Measurements from ENCODE around the gene FLAD1.

DNA sequence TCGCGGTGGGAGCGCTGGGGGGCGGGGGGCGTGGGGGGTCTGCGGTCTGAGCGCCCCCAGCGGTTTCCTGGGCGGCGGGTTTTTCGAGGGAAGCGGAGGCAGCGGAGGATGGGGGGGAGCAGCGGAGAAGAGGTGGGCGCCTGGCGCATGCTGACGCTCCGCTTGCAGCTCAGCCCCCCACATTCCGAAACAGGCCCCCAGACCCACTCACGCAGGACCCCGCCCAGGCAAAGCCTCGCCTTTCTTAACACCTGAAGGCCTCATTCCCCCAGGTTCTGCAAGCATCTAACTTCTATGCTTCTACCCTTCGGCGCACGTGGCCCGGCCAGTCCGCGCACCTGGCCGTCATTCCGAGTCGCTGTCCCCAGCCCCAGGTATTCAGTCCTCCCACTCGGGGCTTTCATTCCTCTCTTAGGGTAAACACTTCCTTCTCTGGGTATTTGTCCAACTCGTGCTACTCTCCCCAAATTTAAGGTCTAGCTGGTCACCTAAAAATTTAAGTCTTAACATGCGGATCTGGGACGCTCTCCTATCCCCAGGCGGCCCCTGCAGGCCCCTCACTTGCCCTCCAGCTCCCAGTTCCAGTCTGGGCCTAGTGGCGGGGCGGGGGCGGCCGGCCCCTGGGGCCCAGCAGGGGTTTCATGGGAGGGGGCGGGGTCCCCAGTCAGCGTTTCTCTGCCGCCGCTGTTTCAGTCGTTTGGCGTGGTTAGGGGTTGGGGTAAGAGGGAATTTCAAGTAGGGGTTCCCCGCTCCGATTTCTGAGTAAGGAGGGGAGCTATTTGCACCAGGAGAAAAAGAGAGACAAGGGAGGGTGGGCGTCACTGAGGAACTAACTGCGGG lies 16.6 kb downstream of the FLAD1 start:
- no peak for TF ChIP-seq POLR2A (IDR thresholded peaks at IDR 0.05; ENCODE audit: low read depth, low read length)
- TF ChIP-seq, protein P1, sequence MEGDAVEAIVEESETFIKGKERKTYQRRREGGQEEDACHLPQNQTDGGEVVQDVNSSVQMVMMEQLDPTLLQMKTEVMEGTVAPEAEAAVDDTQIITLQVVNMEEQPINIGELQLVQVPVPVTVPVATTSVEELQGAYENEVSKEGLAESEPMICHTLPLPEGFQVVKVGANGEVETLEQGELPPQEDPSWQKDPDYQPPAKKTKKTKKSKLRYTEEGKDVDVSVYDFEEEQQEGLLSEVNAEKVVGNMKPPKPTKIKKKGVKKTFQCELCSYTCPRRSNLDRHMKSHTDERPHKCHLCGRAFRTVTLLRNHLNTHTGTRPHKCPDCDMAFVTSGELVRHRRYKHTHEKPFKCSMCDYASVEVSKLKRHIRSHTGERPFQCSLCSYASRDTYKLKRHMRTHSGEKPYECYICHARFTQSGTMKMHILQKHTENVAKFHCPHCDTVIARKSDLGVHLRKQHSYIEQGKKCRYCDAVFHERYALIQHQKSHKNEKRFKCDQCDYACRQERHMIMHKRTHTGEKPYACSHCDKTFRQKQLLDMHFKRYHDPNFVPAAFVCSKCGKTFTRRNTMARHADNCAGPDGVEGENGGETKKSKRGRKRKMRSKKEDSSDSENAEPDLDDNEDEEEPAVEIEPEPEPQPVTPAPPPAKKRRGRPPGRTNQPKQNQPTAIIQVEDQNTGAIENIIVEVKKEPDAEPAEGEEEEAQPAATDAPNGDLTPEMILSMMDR (IDR thresholded peaks at IDR 0.05; ENCODE audit: extremely low read depth in 1 of 2, insufficient read depth in 1 of 2, low read depth in 1 of 2, low read length in 2 of 2) = no peak
- no peak for TF ChIP-seq POLR2AphosphoS5 (IDR thresholded peaks at IDR 0.05; ENCODE audit: insufficient read depth, low read depth, low read length)
- no peak for TF ChIP-seq EZH2 (IDR thresholded peaks at IDR 0.05; ENCODE audit: borderline replicate concordance, low read depth, low read length, severe bottlenecking)
- TF ChIP-seq JUN (IDR thresholded peaks at IDR 0.05; ENCODE audit: borderline replicate concordance, insufficient read depth, insufficient read length, low read depth) = no peak
- TF ChIP-seq, protein P2, sequence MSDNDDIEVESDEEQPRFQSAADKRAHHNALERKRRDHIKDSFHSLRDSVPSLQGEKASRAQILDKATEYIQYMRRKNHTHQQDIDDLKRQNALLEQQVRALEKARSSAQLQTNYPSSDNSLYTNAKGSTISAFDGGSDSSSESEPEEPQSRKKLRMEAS (IDR thresholded peaks at IDR 0.05; ENCODE audit: insufficient read depth, insufficient read length) = no peak
- no peak for TF ChIP-seq MYC (IDR thresholded peaks at IDR 0.05; ENCODE audit: low read depth, low read length)
- no peak for TF ChIP-seq FOS (IDR thresholded peaks at IDR 0.05; ENCODE audit: borderline replicate concordance, insufficient read depth, low read length)
